ENCODE measurements around the gene MAML2. TPM values are rescaled to one million over a fixed set of nuclear protein-coding genes. Genes with fewer than 3 reads are reported as not detected.

Gene MAML2
- total RNA-seq, 6 experiments from 2014 or later, result 24.9 to 30.8 (median 28.3) TPM

GRCh38 chr11:96215826-96216225, 127.2 kb downstream of the MAML2 start:
- Mint-ChIP-seq H3K4me1 (ENCODE audit: low read depth) (peaks cover 93% of the 10 kb centered on the region), H3K36me3 (ENCODE audit: low read depth) (peaks cover 6% of the 10 kb centered on the region), H3K27ac (peak overlapping the region; percentile 91), H3K9me3 (no peaks in the 10 kb centered on the region), H3K27me3 (ENCODE audit: insufficient read depth) (peaks cover 3% of the 10 kb centered on the region), H3K4me3 (peak overlapping the region; percentile 62)
- no peak for DNase-seq
- no peak for TF ChIP-seq CTCF (IDR thresholded peaks at IDR 0.05)

GRCh38 chr11:96215110-96215782, 127.7 kb downstream of the MAML2 start:
- DNase-seq, result peak; percentile 50
- Mint-ChIP-seq H3K27me3 (ENCODE audit: insufficient read depth) (peaks cover 3% of the 10 kb centered on the region), H3K36me3 (ENCODE audit: low read depth) (peaks cover 6% of the 10 kb centered on the region), H3K4me3 (peak overlapping the region; percentile 62), H3K4me1 (ENCODE audit: low read depth) (peaks cover 87% of the 10 kb centered on the region), H3K27ac (peak overlapping the region; percentile 91), H3K9me3 (no peaks in the 10 kb centered on the region)
- TF ChIP-seq CTCF (IDR thresholded peaks at IDR 0.05), result no peak

GRCh38 chr11:96214777-96215109, 128.3 kb downstream of the MAML2 start:
- Mint-ChIP-seq H3K4me1 (ENCODE audit: low read depth) (peaks cover 82% of the 10 kb centered on the region), H3K27me3 (ENCODE audit: insufficient read depth) (peaks cover 1% of the 10 kb centered on the region; the same call in 1 of the 2 replicates), H3K27ac (peak overlapping the region; percentile 91), H3K4me3 (peak overlapping the region; percentile 62), H3K36me3 (ENCODE audit: low read depth) (peaks cover 6% of the 10 kb centered on the region), H3K9me3 (no peaks in the 10 kb centered on the region)
- no peak for TF ChIP-seq CTCF (IDR thresholded peaks at IDR 0.05)
- DNase-seq, result no peak

GRCh38 chr11:96213500-96213899, 129.5 kb downstream of the MAML2 start:
- TF ChIP-seq CTCF (IDR thresholded peaks at IDR 0.05), result no peak
- Mint-ChIP-seq H3K27ac (peak overlapping the region; percentile 88), H3K4me1 (ENCODE audit: low read depth) (peaks cover 77% of the 10 kb centered on the region), H3K36me3 (ENCODE audit: low read depth) (no peaks in the 10 kb centered on the region; the same call in 1 of the 2 replicates), H3K4me3 (no peak overlapping the region; the same call in 1 of the 2 replicates), H3K9me3 (no peaks in the 10 kb centered on the region), H3K27me3 (ENCODE audit: insufficient read depth) (peaks cover 1% of the 10 kb centered on the region; the same call in 1 of the 2 replicates)
- DNase-seq, result peak; percentile 90

GRCh38 chr11:96211436-96211835, 131.6 kb downstream of the MAML2 start:
- no peak for DNase-seq
- Mint-ChIP-seq H3K27me3 (ENCODE audit: insufficient read depth) (no peaks in the 10 kb centered on the region), H3K36me3 (ENCODE audit: low read depth) (no peaks in the 10 kb centered on the region; the same call in 1 of the 2 replicates), H3K27ac (peak overlapping the region; percentile 88), H3K9me3 (no peaks in the 10 kb centered on the region), H3K4me1 (ENCODE audit: low read depth) (peaks cover 76% of the 10 kb centered on the region), H3K4me3 (peak overlapping the region; percentile 65; the same call in 1 of the 2 replicates)
- no peak for TF ChIP-seq CTCF (IDR thresholded peaks at IDR 0.05)
